GM19099 (cell line): ENCODE results near the gene KLK4.

Source experiments
- POLR2A ChIP-seq: IDR thresholded peaks from 3 replicates; pipeline ENCODE4 v1.6.1; 2011; ENCODE audit warnings: low read depth; ENCODE audit not compliant: insufficient read length; ENCODE audit errors: extremely low read depth

Gene KLK4

GRCh38 chr19:50875795-50876422 is 35.3 kb downstream of the KLK4 start:
- no peak for TF ChIP-seq POLR2A

DNA sequence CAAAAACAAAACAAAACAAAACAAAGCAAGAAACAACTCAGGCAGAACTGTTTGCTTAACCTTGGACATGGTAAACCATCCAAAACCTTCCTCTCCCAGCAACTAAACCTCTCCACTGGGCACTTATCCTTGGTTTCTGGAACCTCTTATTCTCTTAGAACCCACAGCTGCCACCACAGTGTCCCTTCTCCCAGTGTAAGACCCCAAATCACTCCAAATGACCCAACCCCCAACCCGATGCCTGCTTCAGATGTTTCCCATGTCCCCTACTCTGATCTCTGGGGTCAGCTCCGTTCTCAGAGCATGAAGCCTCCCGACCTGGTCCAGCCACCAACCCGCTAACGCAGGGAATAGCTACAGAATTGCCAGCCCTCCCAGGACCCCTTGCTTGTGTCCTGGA is 37.0 kb downstream of the KLK4 start:
- TF ChIP-seq POLR2A: no peak

DNA sequence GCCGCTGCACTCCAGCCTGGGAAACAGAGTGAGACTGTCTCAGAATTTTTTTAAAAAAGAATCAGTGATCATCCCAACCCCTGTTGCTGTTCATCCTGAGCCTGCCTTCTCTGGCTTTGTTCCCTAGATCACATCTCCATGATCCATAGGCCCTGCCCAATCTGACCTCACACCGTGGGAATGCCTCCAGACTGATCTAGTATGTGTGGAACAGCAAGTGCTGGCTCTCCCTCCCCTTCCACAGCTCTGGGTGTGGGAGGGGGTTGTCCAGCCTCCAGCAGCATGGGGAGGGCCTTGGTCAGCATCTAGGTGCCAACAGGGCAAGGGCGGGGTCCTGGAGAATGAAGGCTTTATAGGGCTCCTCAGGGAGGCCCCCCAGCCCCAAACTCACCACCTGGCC is 38.1 kb downstream of the KLK4 start, which contains the start of gene KLK2:
Gene KLK2 (plus strand): TSS at position 384 of the 400 bp plus-strand sequence. CDS start 35 bp downstream, outside the sequence.
- no peak for TF ChIP-seq POLR2A

DNA sequence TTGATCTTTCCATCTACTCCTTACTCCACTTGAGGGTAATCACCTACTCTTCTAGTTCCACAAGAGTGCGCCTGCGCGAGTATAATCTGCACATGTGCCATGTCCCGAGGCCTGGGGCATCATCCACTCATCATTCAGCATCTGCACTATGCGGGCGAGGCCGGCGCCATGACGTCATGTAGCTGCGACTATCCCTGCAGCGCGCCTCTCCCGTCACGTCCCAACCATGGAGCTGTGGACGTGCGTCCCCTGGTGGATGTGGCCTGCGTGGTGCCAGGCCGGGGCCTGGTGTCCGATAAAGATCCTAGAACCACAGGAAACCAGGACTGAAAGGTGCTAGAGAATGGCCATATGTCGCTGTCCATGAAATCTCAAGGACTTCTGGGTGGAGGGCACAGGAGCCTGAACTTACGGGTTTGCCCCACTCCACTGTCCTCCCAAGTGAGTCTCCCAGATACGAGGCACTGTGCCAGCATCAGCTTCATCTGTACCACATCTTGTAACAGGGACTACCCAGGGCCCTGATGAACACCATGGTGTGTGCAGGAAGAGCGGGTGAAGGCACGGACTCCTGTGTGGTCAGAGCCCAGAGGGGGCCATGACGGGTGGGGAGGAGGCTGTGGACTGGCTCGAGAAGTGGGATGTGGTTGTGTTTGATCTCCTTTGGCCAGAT is 40.6 kb downstream of the KLK4 start:
- TF ChIP-seq POLR2A: no peak

DNA sequence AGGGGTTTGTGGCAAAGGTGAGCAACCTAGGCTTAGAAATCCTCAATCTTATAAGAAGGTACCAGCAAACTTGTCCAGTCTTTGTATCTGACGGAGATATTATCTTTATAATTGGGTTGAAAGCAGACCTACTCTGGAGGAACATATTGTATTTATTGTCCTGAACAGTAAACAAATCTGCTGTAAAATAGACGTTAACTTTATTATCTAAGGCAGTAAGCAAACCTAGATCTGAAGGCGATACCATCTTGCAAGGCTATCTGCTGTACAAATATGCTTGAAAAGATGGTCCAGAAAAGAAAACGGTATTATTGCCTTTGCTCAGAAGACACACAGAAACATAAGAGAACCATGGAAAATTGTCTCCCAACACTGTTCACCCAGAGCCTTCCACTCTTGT is 41.7 kb downstream of the KLK4 start:
- no peak for TF ChIP-seq POLR2A

- TF ChIP-seq POLR2A: no peak
These were observed 49.5 kb downstream of the KLK4 start for GRCh38 chr19:50861496-50862286.

DNA sequence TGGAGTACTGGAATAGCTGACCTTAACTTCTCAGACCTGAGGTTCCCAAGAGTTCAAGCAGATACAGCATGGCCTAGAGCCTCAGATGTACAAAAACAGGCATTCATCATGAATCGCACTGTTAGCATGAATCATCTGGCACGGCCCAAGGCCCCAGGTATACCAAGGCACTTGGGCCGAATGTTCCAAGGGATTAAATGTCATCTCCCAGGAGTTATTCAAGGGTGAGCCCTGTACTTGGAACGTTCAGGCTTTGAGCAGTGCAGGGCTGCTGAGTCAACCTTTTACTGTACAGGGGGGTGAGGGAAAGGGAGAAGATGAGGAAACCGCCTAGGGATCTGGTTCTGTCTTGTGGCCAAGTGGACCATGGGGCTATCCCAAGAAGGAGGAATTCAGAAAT is 50.2 kb downstream of the KLK4 start:
- no peak for TF ChIP-seq POLR2A

DNA sequence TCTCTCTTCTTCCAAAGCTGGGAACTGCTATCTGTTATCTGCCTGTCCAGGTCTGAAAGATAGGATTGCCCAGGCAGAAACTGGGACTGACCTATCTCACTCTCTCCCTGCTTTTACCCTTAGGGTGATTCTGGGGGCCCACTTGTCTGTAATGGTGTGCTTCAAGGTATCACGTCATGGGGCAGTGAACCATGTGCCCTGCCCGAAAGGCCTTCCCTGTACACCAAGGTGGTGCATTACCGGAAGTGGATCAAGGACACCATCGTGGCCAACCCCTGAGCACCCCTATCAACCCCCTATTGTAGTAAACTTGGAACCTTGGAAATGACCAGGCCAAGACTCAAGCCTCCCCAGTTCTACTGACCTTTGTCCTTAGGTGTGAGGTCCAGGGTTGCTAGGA is 51.3 kb downstream of the KLK4 start:
- TF ChIP-seq POLR2A: no peak

- no peak for TF ChIP-seq POLR2A
These were observed 52.3 kb downstream of the KLK4 start for GRCh38 chr19:50858886-50859285.

- no peak for TF ChIP-seq POLR2A
These were observed 53.8 kb downstream of the KLK4 start for GRCh38 chr19:50857366-50857765.
